ENCODE results near the gene MYOF.

The MYOF gene

GRCh38 chr10:93268021-93268420, 214.1 kb downstream of the MYOF start:
- H3K4me3 ChIP-seq (ENCODE audit: low read length): no peak overlapping the region
- no peak for TF ChIP-seq ZNF274 (IDR thresholded peaks at IDR 0.05; ENCODE audit: low read depth, low read length)

GRCh38 chr10:93267521-93267920, 214.6 kb downstream of the MYOF start:
- H3K4me3 ChIP-seq (ENCODE audit: low read length): no peak overlapping the region
- no peak for TF ChIP-seq ZNF274 (IDR thresholded peaks at IDR 0.05; ENCODE audit: low read depth, low read length)

GRCh38 chr10:93266858-93267257, 215.3 kb downstream of the MYOF start:
- TF ChIP-seq ZNF274 (IDR thresholded peaks at IDR 0.05; ENCODE audit: low read depth, low read length): no peak
- no peak overlapping the region for H3K4me3 ChIP-seq (ENCODE audit: low read length)

DNA sequence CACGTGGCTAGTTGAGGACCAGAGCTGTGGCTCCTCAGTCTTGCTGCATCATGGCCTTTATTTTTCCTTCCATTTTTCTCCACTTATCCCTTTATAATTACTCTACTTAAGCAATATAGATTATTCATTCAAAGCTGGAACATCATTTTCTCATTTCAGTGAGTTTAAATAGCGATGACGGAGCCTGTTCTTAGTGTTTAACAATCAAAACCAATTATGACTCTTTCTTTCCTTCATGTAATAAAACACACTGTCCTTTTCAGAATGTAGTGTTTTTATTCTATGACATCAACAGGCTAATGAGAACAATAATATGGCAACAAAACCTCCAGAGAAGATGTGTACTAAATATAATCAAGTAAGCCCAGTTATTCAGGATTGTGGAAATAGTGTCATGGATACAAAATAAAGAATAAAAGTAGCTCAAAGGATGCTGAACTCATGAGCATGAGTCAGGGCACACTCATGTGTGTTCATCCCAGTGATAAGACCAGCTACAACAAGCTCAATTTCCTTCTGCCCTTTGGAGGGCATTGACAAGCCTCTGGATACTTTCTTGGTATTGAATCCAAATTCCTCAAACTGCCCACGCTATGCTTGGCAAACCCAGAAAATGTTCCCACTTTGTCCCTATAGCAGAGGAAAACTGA, 220.0 kb downstream of the MYOF start:
- no peak overlapping the region for H3K4me3 ChIP-seq (ENCODE audit: low read length)
- no peak for TF ChIP-seq ZNF274 (IDR thresholded peaks at IDR 0.05; ENCODE audit: low read depth, low read length)

GRCh38 chr10:93261089-93261488, 221.0 kb downstream of the MYOF start:
- TF ChIP-seq ZNF274 (IDR thresholded peaks at IDR 0.05; ENCODE audit: low read depth, low read length): no peak
- no peak overlapping the region for H3K4me3 ChIP-seq (ENCODE audit: low read length)

DNA sequence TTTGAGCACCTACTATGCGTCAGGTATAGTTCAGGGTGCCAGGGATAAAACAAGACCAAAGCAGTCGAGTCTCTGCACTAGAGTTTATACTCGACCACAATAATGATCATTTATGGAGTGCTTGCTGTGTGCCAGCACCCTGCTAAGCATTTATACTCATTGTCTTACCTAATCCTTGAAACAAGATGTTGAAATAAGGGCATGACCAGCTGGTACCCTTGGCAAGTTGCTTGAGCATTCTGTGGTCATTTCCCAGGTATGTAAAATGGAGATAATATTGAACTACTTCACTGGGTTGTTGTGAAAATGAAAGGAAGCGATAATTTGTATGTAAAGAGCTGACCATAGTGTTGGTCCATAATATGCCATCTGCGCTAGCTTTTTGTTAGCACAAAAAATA, 223.0 kb downstream of the MYOF start:
- no peak overlapping the region for H3K4me3 ChIP-seq (ENCODE audit: low read length)
- no peak for TF ChIP-seq ZNF274 (IDR thresholded peaks at IDR 0.05; ENCODE audit: low read depth, low read length)
